Iris pigment epithelial cell (primary cell): ENCODE data around the gene USP17L29.
"Not testable (repeated sequence)": the region's sequence is repeated elsewhere in the genome, so short reads cannot be mapped to it uniquely, and the experiment has no call there.

Source experiments
- DNase-seq: peaks from one replicate; pipeline ENCODE4 v3.0.0-alpha.2; 2011; ENCODE audit warnings: low read depth

Gene USP17L29, protein sequence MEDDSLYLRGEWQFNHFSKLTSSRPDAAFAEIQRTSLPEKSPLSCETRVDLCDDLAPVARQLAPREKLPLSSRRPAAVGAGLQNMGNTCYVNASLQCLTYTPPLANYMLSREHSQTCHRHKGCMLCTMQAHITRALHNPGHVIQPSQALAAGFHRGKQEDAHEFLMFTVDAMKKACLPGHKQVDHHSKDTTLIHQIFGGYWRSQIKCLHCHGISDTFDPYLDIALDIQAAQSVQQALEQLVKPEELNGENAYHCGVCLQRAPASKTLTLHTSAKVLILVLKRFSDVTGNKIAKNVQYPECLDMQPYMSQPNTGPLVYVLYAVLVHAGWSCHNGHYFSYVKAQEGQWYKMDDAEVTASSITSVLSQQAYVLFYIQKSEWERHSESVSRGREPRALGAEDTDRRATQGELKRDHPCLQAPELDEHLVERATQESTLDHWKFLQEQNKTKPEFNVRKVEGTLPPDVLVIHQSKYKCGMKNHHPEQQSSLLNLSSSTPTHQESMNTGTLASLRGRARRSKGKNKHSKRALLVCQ

DNA sequence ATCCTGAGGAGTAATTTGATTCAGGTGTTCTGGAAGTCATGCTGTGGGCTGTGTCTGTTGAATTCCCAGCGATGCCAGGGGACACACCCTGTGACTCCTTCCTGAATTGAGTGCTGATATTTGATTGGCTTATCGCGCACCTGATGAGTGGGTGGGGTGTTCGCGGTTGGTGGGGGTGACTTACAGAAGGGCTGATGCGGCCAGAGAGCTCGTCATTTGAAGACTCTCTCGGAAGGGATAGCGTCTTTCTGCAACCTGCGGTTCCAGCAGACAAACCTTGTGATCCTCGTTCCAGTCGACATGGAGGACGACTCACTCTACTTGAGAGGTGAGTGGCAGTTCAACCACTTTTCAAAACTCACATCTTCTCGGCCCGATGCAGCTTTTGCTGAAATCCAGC, at the start of gene USP17L29:
Gene USP17L29, plus strand, starts transcription at position 301 of the 400 bp plus-strand sequence. Its CDS starts 0 bp downstream, at position 301.
- DNase-seq: not testable (repeated sequence)

DNA sequence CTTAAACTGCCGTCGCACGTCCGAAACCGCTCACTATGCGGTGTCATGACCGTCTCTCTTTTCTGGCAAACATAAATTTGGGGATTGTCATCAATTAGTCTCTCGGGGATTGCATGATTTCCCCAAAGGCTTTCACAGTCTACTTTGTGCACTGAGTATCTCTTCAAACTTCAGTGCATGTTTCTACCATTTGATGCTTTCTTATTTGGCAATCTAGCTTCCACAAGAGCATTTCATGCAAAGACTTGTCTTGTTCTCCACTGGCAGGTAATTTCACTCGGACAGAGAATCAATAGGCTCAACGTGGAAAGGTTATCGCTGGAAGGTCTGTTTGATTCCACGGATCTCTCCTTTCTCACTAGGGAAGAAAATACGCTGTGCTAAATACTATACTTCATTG, 29.2 kb upstream of the USP17L29 start:
- DNase-seq: not testable (repeated sequence)

DNA sequence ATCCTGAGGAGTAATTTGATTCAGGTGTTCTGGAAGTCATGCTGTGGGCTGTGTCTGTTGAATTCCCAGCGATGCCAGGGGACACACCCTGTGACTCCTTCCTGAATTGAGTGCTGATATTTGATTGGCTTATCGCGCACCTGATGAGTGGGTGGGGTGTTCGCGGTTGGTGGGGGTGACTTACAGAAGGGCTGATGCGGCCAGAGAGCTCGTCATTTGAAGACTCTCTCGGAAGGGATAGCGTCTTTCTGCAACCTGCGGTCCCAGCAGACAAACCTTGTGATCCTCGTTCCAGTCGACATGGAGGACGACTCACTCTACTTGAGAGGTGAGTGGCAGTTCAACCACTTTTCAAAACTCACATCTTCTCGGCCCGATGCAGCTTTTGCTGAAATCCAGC, 28.6 kb upstream of the USP17L29 start, which contains the start of gene USP17L24:
Gene USP17L24, plus strand, starts transcription at position 301 of the 400 bp plus-strand sequence. Its CDS starts 0 bp downstream, at position 301.
- not testable (repeated sequence) for DNase-seq

DNA sequence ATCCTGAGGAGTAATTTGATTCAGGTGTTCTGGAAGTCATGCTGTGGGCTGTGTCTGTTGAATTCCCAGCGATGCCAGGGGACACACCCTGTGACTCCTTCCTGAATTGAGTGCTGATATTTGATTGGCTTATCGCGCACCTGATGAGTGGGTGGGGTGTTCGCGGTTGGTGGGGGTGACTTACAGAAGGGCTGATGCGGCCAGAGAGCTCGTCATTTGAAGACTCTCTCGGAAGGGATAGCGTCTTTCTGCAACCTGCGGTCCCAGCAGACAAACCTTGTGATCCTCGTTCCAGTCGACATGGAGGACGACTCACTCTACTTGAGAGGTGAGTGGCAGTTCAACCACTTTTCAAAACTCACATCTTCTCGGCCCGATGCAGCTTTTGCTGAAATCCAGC, 23.8 kb upstream of the USP17L29 start, which contains the start of gene USP17L25:
Gene USP17L25, plus strand, starts transcription at position 301 of the 400 bp plus-strand sequence. Its CDS starts 0 bp downstream, at position 301.
- not testable (repeated sequence) for DNase-seq

DNA sequence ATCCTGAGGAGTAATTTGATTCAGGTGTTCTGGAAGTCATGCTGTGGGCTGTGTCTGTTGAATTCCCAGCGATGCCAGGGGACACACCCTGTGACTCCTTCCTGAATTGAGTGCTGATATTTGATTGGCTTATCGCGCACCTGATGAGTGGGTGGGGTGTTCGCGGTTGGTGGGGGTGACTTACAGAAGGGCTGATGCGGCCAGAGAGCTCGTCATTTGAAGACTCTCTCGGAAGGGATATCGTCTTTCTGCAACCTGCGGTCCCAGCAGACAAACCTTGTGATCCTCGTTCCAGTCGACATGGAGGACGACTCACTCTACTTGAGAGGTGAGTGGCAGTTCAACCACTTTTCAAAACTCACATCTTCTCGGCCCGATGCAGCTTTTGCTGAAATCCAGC, 19.1 kb upstream of the USP17L29 start, which contains the start of gene USP17L26:
Gene USP17L26, plus strand, starts transcription at position 301 of the 400 bp plus-strand sequence. Its CDS starts 0 bp downstream, at position 301.
- DNase-seq: not testable (repeated sequence)

DNA sequence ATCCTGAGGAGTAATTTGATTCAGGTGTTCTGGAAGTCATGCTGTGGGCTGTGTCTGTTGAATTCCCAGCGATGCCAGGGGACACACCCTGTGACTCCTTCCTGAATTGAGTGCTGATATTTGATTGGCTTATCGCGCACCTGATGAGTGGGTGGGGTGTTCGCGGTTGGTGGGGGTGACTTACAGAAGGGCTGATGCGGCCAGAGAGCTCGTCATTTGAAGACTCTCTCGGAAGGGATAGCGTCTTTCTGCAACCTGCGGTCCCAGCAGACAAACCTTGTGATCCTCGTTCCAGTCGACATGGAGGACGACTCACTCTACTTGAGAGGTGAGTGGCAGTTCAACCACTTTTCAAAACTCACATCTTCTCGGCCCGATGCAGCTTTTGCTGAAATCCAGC, 14.3 kb upstream of the USP17L29 start, which contains the start of gene USP17L5:
Gene USP17L5, plus strand, starts transcription at position 301 of the 400 bp plus-strand sequence. Its CDS starts 0 bp downstream, at position 301.
- not testable (repeated sequence) for DNase-seq

DNA sequence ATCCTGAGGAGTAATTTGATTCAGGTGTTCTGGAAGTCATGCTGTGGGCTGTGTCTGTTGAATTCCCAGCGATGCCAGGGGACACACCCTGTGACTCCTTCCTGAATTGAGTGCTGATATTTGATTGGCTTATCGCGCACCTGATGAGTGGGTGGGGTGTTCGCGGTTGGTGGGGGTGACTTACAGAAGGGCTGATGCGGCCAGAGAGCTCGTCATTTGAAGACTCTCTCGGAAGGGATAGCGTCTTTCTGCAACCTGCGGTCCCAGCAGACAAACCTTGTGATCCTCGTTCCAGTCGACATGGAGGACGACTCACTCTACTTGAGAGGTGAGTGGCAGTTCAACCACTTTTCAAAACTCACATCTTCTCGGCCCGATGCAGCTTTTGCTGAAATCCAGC, 9.6 kb upstream of the USP17L29 start, which contains the start of gene USP17L27:
Gene USP17L27, plus strand, starts transcription at position 301 of the 400 bp plus-strand sequence. Its CDS starts 0 bp downstream, at position 301.
- not testable (repeated sequence) for DNase-seq

DNA sequence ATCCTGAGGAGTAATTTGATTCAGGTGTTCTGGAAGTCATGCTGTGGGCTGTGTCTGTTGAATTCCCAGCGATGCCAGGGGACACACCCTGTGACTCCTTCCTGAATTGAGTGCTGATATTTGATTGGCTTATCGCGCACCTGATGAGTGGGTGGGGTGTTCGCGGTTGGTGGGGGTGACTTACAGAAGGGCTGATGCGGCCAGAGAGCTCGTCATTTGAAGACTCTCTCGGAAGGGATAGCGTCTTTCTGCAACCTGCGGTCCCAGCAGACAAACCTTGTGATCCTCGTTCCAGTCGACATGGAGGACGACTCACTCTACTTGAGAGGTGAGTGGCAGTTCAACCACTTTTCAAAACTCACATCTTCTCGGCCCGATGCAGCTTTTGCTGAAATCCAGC, 4.8 kb upstream of the USP17L29 start, which contains the start of gene USP17L28:
Gene USP17L28, plus strand, starts transcription at position 301 of the 400 bp plus-strand sequence. Its CDS starts 0 bp downstream, at position 301.
- not testable (repeated sequence) for DNase-seq

DNA sequence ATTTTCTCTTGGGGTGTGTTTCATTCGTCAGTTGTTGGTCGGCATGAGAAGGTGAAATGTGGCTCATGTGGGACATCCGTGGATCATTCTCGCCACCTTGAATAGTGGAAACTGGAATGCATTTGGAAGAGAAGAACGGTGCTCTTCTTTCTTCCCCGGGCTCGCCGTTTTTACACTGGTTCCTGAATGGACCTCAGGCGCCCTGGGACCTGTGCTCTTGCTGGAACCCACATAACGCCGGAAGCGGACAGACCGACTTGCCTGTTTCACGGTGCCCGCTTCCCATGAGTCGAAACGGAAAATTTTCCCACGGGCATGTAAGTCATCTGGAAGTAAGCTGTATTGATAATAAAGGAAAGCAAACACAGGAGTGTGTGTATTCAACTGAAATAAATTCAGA, 2.6 kb upstream of the USP17L29 start:
- not testable (repeated sequence) for DNase-seq

DNA sequence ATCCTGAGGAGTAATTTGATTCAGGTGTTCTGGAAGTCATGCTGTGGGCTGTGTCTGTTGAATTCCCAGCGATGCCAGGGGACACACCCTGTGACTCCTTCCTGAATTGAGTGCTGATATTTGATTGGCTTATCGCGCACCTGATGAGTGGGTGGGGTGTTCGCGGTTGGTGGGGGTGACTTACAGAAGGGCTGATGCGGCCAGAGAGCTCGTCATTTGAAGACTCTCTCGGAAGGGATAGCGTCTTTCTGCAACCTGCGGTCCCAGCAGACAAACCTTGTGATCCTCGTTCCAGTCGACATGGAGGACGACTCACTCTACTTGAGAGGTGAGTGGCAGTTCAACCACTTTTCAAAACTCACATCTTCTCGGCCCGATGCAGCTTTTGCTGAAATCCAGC, 9.4 kb downstream of the USP17L29 start, which contains the start of gene USP17L30:
Gene USP17L30, plus strand, starts transcription at position 301 of the 400 bp plus-strand sequence. Its CDS starts 0 bp downstream, at position 301.
- DNase-seq: not testable (repeated sequence)

DNA sequence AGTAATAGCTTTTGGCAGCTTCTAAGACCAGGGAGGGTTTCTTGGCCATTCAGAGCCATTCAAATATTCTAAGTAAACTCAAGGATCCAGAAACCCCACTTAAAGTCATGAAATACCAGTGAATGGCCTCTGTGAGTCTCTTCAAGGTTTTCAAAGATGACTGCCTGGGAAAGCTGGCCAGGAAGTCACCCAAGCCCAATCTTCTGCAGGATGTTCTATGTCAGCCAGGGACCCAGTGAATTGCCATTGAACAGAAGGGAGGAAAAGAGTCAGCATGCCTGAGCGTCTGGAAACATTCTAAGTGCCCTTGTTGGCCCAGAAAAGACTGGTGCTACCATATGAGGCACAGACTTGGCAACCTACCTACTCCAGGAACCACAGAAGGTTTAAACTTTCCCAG, 26.4 kb downstream of the USP17L29 start:
- DNase-seq: not testable (repeated sequence)

DNA sequence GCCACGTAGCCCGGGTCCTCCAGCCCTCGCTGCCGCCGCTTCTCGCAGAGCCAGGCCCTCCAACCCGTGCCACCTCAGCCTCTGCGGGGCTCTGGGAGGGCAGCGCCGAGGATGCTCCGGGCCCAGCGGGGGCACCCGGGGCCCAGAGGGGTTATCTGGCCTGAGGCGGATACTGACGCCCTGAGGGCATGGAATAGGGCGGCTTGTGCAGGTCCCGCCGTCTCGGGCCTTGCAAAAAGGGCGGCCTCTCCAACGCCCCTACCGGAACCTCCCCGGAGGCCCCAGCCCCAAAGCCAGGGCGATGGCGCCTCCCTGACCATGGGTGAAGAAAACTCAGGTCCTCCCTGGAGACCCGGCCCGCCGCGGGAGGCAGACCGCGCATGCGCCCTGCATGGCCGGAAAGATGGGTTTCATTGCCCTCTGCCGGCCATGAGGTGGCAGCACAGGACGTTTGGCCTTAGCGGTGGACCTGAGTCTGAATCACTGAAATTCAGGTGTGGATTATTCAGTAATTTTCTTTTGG, 27.6 kb downstream of the USP17L29 start:
- DNase-seq: not testable (repeated sequence)

DNA sequence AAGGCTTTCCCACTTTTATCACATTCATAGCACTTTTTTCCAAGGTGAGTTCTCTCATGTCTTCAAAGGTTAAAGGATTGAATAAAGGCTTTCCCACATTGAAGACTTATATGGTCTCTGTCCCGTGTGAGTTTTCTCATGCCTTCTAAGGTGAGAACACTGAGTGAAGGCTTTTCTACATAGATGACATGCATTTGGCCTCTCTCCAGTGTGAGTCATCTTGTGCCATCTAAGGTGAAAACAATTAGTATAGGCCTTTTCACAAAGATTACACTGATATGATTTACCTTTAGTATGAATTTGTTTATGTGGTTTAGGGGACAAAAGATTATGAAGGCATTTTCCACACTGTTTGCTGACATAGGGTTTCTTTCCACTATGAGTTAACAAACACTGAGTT, 30.7 kb downstream of the USP17L29 start:
- no peak for DNase-seq

DNA sequence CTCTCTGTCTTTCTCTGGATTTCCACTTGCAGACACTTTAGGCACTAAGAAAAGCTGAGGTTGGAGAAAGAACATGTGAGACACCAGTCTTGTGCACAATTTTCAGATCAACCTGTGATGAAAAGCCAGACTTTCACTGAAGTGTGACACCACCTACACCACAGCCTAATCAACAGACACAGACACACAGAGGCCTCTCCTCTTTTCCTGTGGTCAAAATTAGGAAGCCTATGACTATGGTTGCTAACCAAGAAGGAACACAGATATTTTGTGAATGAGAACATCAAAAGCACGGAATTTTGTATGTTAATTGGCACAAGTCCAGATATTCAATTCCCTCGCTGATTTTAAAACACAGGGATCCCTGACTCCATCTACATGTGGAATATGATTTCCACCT, 35.6 kb downstream of the USP17L29 start:
- DNase-seq: not testable (repeated sequence)
